ENCODE results near the gene LAMA5.

DNA sequence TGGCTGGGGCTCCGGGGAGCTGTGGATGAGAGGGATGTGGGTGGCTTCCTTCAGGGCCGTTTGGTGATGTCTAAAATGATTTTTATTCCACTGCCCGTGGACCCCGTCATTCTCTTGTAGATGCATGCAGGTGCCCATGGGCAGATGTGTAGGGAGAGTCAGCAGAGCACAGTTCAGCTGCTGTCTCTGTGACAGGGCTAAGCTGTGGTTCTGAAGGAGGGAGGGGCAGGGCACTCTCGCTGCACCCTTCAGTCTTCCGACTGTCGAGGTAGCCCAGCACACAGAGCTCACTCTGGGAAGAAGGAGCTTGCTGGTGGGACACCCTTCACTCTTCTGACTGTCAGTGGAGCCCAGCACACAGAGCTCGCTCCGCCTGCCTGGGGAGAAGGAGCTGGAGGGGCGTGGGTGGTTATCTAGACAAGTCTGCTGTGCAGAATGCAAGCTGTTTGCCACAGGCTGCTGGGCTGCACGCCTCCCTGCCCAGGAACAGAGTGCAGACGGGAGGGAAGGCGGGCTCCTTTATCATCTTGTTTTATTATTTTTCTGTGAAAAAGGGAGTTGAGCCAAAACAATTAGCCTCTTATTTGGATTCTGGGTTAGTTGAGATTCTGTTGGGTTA lies 92.7 kb downstream of the LAMA5 start:
- TF ChIP-seq, protein P1, sequence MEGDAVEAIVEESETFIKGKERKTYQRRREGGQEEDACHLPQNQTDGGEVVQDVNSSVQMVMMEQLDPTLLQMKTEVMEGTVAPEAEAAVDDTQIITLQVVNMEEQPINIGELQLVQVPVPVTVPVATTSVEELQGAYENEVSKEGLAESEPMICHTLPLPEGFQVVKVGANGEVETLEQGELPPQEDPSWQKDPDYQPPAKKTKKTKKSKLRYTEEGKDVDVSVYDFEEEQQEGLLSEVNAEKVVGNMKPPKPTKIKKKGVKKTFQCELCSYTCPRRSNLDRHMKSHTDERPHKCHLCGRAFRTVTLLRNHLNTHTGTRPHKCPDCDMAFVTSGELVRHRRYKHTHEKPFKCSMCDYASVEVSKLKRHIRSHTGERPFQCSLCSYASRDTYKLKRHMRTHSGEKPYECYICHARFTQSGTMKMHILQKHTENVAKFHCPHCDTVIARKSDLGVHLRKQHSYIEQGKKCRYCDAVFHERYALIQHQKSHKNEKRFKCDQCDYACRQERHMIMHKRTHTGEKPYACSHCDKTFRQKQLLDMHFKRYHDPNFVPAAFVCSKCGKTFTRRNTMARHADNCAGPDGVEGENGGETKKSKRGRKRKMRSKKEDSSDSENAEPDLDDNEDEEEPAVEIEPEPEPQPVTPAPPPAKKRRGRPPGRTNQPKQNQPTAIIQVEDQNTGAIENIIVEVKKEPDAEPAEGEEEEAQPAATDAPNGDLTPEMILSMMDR (IDR thresholded peaks at IDR 0.05) = no peak
- TF ChIP-seq POLR2A (IDR thresholded peaks at IDR 0.05) = no peak
- TF ChIP-seq POLR2AphosphoS5 (IDR thresholded peaks at IDR 0.05) = no peak

Data from sigmoid colon (tissue), 4 donors.